Coronary artery (tissue), 2 donors: ENCODE data around the gene ATP5F1D.

Experiments
- DNase-seq: peaks from one replicate; pipeline ENCODE4 v3.0.0-alpha.2; 2017; ENCODE audit warnings: low spot score
- H3K27ac ChIP-seq, 2 donors: fragments of 200-600 bp; sonication (generic); one replicate each; pipeline ENCODE4 v1.5.1; 2016 to 2019
- H3K4me3 ChIP-seq: fragments of 200-600 bp; sonication (generic); 2 replicates; pipeline ENCODE4 v1.5.1; 2016; ENCODE audit warnings: mild to moderate bottlenecking, moderate library complexity
- CTCF ChIP-seq: fragments of 200-600 bp; sonication (generic); IDR thresholded peaks from one replicate; pipeline ENCODE4 v1.5.1; 2019; ENCODE audit warnings: antibody characterized with exemption

Gene ATP5F1D

DNA sequence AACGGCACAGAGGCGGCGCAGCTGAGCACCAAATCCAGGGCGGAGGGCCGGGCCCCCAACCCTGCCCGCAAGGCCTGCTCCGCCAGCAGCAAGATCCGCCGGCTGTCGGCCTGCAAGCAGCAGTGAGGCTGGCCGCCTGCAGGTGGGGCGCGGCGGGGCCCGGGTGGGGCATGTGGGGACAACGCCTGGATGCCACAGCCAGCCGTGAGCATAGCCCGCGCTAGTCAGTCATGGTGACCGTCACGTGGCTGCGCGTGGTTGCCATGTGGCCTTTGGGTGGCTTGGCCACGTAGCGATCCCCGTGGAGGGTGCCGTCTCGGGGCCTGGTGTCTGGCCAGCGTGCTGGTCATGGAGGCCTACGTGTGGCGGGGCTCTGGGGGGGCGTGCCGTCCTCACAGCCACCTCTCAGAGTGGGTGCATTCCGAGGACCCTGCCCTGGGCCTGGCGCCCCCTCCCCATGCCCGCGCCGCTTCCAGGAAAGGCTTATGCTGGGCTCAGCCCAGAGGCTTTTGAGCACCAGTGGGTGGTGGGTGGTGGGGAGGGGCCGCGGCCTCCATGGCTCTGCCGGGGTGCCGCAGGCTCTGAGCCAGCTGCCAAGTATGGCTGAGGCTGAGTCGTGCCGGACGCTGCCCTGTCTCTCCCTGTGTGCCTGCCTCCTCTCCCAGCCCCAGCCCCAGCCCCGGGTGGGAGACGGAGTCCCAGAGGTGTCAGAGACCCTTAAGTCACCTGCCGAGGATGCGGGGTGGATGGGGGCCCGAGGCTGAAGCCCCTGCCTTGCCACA is 14.8 kb upstream of the ATP5F1D start:
- TF ChIP-seq CTCF: no peak
- DNase-seq: no peak
- Histone ChIP-seq H3K27ac (no peak overlapping the region), H3K4me3 (no peak overlapping the region)

GRCh38 chr19:1227304-1228054 is 14.1 kb upstream of the ATP5F1D start:
- no peak overlapping the region for H3K27ac ChIP-seq
- TF ChIP-seq CTCF: no peak
- no peak for DNase-seq
- H3K4me3 ChIP-seq: no peak overlapping the region

GRCh38 chr19:1228161-1228957 is 13.2 kb upstream of the ATP5F1D start:
- Histone ChIP-seq H3K4me3 (no peak overlapping the region), H3K27ac (no peak overlapping the region)
- no peak for DNase-seq
- TF ChIP-seq CTCF: no peak

- no peak for TF ChIP-seq CTCF
- no peak overlapping the region for H3K27ac ChIP-seq
- DNase-seq: no peak
- no peak overlapping the region for H3K4me3 ChIP-seq
Measured at GRCh38 chr19:1229056-1229923, 12.3 kb upstream of the ATP5F1D start.

DNA sequence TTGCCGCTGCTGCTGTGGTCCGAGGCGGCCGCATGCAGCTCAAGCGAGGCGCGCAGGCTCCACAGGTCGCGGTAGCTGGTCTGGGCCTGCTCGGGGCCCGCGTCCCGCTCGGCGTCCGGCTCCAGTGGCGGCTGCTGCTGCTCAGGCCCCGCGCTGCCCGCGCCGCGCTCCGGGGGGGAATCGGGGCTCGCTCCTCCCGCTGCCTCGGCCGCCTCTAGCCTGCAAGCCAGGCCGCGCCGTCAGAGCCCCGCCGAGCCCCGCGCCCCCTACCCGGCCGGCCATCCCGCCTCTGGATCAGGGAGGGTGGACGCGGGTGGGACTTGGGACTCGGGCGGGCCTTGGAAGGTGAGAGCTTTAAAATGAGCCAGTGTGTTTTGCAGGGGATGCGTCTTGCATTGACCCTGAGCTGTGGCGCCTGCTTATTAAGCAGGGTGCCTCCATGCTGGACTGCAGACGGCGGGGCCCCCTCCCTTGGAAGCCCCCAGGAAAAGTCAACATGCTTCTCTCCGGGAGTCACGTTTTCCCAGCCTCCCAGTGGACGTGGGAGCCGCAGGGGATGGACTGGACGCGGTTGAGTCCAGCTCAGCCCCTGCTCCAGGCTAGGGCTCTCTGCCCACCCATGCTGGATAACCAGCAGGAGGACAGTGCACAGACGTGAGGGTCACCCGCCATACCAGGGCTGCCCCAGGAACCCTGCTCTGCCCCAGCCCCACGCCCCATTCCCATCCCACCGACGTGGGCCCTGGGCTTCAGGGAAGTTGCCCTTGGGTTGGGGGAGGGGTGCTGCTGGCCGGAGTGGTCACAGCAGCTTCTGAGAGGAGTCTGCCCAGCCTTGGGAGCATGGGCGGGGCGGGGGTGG is 11.4 kb upstream of the ATP5F1D start:
- no peak overlapping the region for H3K4me3 ChIP-seq
- H3K27ac ChIP-seq: no peak overlapping the region
- no peak for DNase-seq
- TF ChIP-seq CTCF: no peak
